RWPE1 (cell line): Measurements from ENCODE around the gene ABI3.

Experiments
- CTCF ChIA-PET: fragments of 350-600 bp; sonication (Branson Sonifier 250); formaldehyde crosslinking; extraction: SDS; loops from one replicate; lab custom pipeline; 2021; lab: Yijun Ruan, JAX
- POLR2A ChIA-PET: fragments of 400-600 bp; formaldehyde crosslinking; extraction: SDS; loops from one replicate; lab custom pipeline; 2020; ENCODE audit warnings: antibody characterized with exemption; ENCODE audit not compliant: low non-redundant PET; lab: Yijun Ruan, JAX
- DNase-seq: peaks from one replicate; pipeline ENCODE4 v3.0.0; 2012; ENCODE audit warnings: low spot score
- H3K27ac ChIP-seq: fragments of 450-650 bp; 2 replicates; pipeline ENCODE4 v1.5.1; 2017
- TF ChIP-seq, protein P1 (sequence below): fragments of 450-650 bp; conservative IDR thresholded peaks from 2 replicates; pipeline ENCODE4 v1.5.1; 2017; ENCODE audit warnings: low read depth, mild to moderate bottlenecking

The ABI3 gene

DNA sequence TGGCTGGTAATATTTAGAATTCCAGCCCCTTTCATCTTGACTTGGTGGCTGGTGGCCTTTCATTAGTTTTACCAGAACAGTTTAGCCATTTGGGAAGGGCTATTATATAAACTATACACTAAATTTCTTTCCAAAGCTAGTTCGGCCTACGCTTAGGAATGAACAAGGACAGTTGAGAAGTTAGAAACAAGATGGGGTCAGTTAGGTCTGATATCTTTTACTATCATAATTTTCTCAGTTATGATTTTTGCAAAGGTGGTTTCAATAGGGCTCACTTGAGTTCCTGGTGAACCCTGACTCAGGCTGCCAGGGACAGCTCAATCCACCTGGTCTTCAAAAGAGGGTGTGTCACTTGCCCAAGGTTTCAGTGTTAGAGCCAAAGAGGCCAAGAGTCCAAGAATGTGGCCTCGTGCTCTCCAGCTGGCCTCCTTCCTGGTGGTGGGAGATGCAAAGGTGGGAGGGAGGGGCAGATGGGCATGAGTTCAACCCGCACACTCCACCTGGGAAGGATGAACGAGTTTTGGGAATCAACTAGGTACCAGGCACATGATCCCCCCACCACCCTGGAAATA is 24.1 kb downstream of the ABI3 start:
- CTCF ChIA-PET, result interaction anchor here (0.6 kb wide), 1 partner anchor 11 kb away, joined by 3 read pairs; no protein-coding TSS in a partner anchor
- no peak for DNase-seq
- TF ChIP-seq, protein P1, sequence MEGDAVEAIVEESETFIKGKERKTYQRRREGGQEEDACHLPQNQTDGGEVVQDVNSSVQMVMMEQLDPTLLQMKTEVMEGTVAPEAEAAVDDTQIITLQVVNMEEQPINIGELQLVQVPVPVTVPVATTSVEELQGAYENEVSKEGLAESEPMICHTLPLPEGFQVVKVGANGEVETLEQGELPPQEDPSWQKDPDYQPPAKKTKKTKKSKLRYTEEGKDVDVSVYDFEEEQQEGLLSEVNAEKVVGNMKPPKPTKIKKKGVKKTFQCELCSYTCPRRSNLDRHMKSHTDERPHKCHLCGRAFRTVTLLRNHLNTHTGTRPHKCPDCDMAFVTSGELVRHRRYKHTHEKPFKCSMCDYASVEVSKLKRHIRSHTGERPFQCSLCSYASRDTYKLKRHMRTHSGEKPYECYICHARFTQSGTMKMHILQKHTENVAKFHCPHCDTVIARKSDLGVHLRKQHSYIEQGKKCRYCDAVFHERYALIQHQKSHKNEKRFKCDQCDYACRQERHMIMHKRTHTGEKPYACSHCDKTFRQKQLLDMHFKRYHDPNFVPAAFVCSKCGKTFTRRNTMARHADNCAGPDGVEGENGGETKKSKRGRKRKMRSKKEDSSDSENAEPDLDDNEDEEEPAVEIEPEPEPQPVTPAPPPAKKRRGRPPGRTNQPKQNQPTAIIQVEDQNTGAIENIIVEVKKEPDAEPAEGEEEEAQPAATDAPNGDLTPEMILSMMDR, result no peak
- no peak overlapping the region for H3K27ac ChIP-seq
- POLR2A ChIA-PET, result no interaction called here

DNA sequence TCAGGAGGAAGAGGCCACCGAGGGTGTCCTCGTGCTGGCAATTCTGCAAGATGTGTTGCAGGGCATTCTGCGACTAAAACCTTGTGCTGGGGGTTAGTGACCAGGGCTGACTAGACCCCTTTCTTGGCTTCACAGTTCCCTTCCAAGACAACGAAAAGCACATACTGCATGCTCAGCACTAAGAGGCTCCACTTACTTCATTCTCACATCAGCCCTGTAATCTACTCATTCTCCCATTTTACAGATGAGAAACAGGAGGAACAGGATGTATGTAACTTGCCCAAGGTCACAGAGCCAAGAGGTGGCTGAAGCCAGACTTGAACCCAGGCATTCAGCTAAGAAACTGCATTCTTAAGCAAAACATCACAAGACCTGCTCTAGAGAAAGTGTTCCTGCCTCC is 25.4 kb downstream of the ABI3 start:
- ChIA-PET POLR2A (no interaction called here), CTCF (interaction anchor here (0.6 to 0.8 kb wide), 2 partner anchors 8 to 14 kb away, joined by 3 read pairs; no protein-coding TSS in a partner anchor)
- H3K27ac ChIP-seq, result no peak overlapping the region
- no peak for DNase-seq
- TF ChIP-seq, protein P1, result no peak

DNA sequence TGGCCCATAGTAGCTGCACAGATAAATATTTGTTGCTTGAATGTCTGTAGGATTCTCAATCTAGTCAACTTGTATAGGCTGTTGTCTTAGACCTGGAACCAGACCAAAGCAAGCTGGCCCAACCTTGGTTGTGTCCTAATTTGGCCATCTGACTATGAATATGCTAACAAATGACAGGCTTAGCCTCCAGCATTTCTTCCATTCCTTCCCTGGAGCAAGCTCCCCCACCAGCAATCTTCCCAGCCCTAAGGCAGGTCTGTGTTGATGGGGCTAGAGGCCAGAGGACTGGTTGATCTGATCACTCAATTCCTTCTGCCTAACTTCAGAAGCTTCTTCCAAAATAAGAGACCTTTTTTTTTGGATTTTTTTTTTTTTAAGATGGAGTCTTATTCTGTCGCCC is 29.5 kb downstream of the ABI3 start:
- CTCF ChIA-PET, result no interaction called here

DNA sequence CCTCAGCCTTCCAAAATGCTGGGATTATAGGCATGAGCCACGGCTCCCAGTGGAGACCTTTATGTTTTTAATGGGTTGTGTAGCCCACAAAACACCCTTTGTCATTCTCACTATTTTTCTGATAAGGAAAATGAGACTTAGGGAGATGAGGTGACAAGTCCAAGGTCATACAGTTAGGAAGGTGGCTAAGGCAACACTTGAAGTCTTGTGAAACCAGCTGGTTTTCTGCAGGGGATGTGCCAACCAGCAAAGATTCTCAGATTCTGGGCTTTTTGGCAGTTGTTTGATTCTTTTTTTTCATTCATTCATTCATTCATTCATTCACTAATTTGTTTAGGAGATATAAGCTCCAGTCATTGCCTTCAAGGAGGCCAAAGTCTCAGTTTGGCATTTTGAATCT is 30.1 kb downstream of the ABI3 start:
- H3K27ac ChIP-seq, result no peak overlapping the region
- CTCF ChIA-PET, result interaction anchor here (0.8 kb wide), 1 partner anchor 16 kb away, joined by 3 read pairs; no protein-coding TSS in a partner anchor
- POLR2A ChIA-PET, result no interaction called here
- no peak for DNase-seq
- TF ChIP-seq, protein P1, result no peak

More for the DNA sequence above, 29.5 kb downstream of the ABI3 start:
- POLR2A ChIA-PET, result no interaction called here
- TF ChIP-seq, protein P1, result no peak
- no peak for DNase-seq
- H3K27ac ChIP-seq, result no peak overlapping the region

DNA sequence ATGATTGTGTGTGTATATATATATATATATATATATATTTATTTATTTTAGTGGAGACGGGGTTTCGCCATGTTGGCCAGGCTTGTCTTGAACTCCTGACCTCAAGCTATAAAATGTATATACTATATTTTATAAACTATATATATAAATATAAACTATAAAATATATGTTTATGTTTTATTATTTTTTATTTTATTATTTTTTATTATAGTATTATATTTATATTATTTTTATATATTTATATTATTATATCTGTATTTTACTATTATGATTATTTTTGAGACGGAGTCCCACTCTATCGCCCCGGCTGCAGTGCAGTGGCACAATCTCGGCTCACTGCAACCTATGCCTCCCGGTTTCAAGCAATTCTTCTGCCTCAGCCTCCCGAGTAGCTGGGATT is 30.5 kb downstream of the ABI3 start:
- no peak for DNase-seq
- no peak overlapping the region for H3K27ac ChIP-seq
- ChIA-PET CTCF (interaction anchor here (0.7 to 0.8 kb wide), 2 partner anchors 17 to 193 kb away, joined by 3 to 5 read pairs; no protein-coding TSS in a partner anchor), POLR2A (no interaction called here)
- TF ChIP-seq, protein P1, result no peak

DNA sequence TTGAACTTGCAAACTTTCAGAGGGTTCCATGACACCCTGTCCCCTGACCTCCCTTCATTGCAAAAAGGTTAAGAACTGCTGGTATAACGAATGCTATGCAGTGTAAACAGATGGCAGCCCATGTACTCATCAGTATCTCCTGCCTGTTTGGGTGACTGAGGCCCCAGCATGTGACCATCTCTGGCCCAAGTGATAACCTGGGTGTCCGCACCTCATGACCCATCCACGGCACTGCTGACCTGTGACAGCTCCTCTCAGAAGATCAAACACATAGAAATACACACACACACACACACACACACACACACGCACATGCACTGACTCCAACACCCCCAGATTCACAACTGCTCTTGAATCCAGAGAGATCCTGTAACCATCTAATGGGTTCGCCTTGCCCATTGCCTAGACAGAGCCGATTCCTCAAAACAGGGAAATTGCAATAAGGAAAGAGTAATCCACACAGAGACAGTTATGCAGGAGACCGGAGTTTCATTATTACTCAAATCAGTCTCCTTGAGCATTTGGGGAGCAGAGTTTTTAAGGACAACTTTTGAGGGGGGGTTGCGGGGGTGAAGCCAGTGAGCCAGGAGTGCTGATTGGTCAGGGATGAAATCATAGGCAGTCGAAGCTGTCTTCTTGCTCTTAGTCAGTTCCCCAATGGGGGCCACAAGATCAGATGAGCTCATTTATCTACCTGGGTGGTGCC is 31.3 kb downstream of the ABI3 start:
- H3K27ac ChIP-seq, result no peak overlapping the region
- ChIA-PET POLR2A (no interaction called here), CTCF (interaction anchor here (0.7 kb wide), 1 partner anchor 194 kb away, joined by 5 read pairs; no protein-coding TSS in a partner anchor)
- TF ChIP-seq, protein P1, result no peak
- no peak for DNase-seq
